ENCODE results near the gene COX18.

The COX18 gene

DNA sequence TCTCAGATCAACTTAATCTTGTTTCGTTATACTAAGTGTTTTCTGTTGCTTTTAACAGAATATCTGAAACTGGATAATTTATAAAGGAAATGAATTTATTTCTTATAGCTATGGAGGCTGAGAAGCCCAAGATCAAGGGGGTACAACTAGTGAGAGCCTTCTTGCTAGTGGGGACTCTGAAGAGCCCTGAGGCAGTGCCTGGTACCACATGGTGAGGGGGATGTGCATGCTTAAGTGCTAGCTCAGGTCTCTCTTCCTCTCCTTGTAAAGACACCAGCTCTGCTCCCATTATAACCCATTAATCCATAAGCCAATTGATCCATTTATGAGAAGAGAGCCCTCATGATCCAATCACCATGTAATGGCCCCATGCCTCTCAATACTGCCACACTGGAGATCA is 17.9 kb downstream of the COX18 start:
- no peak for DNase-seq

DNA sequence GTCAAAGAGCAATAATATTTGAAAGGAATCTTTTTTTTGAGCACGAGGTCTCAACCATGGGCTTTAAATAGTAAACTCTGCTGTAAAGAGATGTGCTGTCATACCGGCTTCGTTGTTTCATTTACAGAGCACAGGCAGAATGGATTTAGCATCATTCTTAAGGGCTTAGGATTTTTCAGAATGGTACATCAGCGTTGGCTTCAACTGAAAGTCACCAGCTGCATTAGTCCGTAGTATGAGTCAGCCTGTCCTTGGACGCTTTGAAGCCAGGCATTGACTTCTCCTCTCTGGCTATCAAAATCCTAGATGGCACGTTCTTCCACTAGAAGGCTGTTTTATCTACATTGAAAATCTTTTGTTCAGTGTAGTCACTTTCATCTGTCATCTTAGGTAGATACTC is 23.6 kb downstream of the COX18 start:
- no peak for DNase-seq

DNA sequence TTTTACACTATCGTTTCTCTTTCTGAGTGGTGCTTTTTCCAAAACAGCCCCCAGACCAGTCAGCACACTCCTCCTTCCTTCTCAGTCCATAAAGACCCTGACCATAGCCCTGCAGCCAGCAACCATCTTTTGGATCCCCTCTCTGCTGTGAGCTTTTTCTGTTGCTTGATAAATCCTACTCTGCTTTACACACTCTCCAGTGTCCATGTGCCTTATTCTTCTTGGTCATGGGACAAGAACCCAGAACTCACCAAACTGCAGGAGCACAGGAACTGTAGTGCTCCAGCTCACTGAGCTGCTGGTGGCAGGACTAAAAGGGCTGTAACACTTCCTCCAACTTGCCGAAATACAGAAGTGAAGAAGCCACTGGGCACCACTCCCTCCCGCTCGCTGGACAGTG is 32.5 kb downstream of the COX18 start:
- no peak for DNase-seq

DNA sequence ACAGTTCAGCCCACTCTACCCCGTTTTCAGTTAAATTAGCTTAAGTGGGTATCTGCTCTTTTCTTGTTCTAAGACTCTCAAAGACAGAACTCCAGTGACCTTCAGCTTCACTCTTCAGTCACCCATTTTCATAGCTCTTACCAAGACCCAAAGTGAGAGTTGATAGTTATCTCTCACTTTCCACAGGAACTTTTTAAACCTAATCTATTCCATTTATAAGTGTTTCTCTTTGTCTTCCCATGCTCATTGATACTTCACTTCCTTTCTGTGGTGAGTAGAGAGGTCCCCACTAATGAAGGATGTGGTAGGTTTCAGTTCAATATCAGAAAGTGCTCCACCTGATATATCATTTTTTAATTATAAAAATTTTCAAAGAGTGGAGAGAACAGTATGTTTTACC is 33.4 kb downstream of the COX18 start:
- no peak for DNase-seq

DNA sequence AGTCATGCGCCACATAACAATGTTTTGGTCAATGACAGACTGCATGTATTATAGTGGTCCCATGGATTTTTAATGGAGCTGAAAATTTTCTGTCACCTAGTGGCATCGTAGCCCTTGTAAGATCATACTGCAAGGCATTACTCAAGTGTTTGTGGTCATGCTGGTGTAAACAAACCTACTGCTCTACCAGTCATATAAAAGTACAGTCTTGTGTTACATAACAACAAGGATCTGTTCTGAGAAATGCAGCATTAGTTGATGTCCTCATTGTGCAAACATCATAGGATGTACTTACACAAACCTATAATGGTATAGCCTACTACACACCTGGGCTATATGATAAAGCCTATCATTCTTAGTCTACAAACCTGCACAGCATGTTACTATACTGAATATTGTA is 34.6 kb downstream of the COX18 start:
- no peak for DNase-seq

DNA sequence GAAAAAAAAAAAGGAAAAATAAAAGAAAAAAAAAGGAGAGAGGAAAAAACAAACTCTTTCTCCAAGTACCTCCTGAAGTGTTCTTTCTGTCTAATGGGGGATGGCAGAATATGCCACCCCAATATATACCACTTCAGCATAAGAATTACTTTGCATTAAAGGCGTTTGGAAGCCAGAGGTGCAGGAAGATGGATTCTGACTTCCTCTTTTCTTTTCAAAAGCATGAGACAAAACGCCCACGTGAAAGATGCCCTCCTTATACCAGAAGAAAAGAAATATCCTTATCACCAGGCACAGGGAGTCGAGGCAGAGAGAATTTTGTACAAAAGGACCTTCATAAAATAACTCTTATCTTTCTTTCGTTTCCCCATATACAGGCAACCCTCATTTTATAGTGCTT is 40.9 kb downstream of the COX18 start:
- no peak for DNase-seq

DNA sequence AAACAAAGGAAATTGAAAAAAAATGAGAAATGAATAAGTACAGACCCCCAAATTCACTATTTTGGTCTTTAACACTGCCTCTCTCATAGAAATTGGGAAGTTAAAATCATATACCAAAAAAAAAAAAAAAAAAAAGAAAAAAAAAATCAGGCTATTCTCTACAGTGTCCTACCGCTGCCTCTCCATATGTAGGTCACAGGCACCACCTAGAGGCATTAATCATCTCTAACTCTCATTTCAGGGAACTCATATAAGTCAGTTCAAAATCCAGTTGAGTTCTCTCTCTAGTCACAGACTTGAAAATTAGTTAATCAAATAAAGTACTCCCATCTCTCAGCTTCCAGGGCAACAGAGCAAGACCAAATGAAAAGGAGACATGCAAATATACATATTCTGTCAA is 47.9 kb downstream of the COX18 start:
- DNase-seq = no peak

DNA sequence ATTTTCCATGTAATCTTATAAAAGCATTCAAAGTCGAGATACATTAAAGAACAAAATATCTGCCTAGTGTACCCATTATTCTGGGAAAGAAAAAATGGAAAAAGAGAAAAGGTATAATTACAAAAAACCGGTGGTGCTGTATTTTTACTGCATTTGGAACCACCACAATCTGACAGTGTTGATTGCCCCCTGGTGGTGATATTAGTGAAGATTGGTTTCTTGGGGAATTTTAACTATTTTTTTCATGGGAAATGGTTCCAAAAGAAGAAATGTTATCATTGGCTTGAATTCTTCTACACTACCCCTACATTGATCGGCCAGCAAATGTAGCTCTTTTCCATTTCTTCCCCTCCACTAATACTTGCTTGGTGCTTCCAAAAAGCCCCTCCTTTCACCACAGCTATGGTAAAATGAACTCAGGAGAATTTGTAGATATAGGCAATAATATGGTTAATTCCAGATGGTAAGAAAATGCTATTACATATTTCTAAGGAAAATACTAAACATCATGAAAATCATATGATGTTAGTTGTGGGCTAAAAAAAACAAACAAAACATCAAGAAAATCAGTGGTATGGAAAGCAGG is 50.0 kb downstream of the COX18 start:
- peak; percentile 28 for DNase-seq

DNA sequence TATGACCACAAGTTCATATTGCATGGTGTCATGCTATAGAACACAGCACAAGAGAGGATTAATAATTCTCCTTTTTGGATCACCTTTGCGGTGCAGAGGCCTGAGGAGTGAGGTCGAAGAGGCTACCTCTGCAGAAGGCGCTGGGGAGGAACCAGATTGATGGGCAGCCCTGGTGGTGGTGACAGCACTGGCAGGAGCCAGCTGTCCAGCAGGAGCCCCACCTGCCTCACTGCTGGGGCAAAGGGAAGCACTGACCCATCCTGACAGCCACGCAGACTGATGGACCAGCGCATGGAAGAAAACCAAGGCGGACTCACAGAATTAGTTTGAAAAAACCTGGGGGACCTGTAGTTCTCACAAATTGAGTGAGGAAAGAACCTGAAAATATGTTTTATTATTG is 50.9 kb downstream of the COX18 start:
- DNase-seq = no peak

DNA sequence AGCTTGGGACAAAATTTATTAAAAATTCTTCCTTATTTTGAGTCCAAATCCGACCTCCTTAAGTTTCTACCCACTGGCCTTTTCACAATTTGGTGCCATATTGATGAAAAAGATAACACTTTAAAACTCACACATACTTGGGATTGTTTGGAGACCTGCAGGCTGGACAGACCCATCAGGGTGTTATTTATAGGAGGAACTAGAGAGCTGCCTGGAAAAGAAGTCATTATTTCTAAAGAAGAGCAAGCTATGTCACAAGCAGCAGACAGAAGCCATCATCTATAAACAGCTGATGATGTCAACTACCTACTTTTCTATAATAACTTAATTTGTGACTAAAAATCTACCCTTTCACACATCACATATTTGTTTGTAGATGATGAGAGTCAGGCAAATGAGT is 56.2 kb downstream of the COX18 start:
- DNase-seq = no peak

DNA sequence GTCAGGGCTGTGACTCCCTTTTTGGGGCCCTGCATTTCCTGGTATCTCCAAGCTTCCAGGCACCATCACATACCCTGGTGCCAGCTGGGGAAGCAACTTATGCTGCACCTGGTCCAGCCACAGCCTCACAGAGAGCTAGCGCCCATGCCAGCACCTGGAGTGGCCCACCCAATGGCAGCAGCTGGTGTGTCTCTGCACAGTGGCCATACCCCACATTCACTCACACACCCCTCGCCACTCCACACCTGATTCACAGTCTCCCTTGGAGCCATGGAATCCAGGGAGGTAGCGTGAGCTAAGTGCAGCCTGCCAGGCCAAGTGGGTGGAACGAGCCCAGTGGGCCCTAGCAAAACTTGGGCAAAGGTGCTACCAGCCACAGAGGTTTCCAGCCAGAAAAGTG is 56.8 kb downstream of the COX18 start:
- DNase-seq = no peak

DNA sequence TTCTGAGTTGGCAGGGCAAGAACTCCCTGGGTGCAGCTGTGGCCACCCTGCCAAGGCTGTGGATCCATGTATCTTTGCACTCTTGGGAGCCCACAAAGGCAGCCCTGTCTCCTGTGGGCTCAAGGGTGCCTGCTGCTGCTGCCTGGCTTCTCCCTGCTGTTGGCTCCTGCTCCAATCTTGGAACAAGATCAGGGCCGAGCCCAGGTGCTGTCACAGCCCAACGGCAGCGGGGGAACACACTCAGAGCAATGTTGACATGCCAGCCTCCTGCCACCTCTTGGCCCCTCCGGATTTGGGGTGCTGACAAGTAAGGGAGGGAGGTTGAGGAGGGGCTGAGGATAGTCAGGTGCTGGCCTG is 57.9 kb downstream of the COX18 start:
- no peak for DNase-seq

DNA sequence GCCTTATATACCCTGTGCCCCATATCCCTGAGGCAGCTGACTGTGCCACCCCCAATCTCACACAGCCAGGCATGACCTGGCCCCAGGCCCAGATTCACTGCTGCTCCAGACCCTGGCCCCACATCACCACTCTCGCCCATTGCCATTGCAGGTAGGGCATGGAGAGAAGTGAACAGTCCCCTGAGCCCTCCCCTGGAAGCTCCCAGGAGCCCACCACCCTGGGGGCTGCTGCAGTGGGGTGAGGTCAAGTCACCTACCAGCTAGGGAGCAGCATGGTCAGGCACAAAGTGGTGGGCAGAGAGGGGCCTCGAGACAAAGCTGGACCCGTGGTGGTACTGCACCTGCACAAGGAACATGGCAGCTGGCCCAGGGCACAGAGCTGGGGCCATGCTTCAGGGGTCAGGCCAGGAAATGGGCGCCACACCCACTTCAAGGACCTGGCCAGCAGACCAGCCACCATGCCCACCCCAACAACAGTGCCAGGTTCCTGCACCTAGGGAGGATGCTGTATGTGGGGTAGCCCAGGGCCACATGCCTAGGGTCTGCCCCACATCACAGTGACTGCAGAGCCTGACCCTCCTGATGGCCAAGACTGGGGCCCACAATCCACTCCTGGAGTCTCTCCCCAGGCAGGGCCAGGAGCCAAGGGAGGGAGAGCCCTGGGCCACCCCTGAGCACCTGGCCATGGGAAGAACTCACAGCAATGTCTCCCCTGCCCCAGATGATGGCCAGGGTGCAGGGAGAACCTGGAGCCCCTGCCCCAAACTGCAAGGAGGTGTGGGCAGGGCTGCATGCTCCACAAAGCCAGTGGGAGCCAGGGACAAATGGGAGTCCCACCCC is 58.5 kb downstream of the COX18 start:
- no peak for DNase-seq

DNA sequence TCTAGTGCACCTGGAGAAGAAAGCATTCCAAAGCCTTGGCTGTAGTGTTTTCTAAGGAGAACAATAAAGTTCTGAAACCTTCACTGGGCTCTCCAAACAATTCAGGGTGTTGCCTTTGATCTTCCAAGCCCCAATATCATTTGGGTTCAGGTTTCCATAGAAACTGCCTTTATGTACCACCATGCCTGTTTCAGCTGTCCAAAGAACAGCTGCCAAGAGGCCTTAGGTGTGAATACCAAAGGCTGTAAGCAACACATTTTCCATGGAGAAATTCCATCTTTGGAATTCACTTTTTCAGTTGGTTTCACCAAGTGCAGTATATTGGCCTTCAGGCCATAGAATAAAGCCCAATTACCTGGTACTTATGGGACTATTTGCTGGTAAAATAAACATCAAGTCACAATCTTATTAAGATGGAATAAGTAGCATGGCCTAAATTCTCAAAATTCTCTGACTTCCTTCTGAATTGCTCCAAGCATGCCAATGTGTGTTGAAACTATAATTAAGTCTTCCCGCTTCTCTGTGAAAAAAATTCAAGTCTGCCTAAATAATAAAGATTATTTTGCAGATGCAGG is 61.9 kb downstream of the COX18 start:
- no peak for DNase-seq

DNA sequence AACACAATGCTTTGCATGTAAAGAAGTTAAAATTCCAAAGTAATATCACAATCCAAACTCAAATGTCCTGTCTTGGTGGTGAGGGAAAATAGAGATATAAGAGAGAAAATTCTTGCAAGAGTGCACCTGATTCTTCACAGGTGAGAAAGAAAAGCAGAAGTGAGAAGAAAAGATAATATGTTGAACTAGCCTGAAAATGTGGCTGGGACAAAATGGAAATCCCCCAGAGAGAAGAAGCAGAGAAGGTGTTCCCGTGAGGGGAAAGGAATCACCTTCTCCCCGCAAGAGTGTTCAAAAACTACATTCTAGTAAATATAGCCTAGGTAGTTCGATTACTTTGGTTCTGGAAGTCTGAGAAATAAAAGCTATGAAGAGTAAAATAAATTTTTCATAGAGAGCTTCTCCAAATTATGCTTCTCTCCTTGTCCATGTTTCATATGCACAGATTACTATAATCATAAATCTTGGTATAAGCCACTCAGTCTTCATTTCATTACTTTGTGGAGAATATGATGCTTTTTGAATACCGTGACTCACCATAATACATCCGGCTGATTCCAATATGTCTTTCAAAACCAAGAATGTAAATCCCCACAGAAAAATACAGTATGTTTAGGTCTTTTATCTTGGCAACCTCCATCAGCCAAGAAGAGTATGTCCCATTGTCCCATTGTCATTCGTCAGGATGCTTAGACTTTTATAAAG is 63.1 kb downstream of the COX18 start:
- DNase-seq = no peak

DNA sequence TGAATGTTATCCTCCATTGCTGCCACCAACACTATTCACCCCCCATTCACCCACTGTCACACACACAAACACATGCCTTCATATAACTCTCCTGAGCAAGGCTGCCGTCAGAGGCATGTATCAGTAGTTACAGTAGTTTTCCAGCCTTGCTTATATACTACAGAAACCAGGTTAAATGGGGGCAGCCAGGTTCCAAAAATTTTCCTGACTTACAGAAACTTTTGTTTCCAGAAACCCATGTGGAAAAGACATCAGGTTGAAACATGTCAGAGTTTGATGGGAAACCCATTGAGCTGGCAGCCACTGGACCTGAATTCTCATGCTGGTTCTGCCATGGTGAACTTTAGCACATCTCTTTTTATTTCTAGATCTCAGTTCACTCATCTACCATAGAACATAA is 64.0 kb downstream of the COX18 start:
- DNase-seq = no peak
